GM19099 (cell line): ENCODE data around the gene PKDCC.

Experiments
- POLR2A ChIP-seq: IDR thresholded peaks from 3 replicates; pipeline ENCODE4 v1.6.1; 2011; ENCODE audit warnings: low read depth; ENCODE audit not compliant: insufficient read length; ENCODE audit errors: extremely low read depth

PKDCC gene

DNA sequence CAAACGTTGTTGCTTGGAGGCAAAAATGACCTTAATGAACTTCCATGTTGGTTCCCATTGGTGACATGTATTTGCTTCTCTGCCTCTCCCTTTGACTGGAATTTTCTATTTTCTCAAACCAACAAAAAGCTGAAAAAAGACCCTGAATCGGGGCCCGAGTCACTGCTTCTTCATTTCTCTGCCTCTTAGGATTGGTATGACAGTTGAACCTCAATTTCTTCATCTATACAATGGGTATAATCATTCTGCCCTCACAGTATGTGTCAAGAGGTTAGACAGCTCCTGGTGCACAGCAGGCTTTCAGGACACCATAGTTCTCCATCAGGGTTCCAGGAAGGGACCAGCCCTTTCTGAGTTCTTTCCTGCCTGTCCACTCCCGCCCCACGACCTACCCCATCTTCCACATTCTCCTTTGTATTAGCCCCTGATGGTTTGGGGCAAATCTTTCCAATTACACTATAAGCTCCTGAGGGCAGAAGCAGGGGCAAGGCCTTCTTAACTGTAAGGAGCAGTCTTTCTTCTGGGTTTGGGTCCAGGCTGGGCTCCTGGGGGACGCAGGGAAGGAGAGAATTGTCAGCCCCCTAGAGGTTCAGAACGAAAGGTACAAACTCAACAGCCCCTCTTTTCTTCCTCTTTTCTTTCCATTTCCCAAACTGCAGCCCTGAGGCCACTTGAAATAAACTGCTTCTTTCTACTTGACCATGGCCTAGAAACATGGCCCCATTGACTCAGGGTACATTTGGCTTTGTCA is 6.3 kb upstream of the PKDCC start:
- no peak for TF ChIP-seq POLR2A

DNA sequence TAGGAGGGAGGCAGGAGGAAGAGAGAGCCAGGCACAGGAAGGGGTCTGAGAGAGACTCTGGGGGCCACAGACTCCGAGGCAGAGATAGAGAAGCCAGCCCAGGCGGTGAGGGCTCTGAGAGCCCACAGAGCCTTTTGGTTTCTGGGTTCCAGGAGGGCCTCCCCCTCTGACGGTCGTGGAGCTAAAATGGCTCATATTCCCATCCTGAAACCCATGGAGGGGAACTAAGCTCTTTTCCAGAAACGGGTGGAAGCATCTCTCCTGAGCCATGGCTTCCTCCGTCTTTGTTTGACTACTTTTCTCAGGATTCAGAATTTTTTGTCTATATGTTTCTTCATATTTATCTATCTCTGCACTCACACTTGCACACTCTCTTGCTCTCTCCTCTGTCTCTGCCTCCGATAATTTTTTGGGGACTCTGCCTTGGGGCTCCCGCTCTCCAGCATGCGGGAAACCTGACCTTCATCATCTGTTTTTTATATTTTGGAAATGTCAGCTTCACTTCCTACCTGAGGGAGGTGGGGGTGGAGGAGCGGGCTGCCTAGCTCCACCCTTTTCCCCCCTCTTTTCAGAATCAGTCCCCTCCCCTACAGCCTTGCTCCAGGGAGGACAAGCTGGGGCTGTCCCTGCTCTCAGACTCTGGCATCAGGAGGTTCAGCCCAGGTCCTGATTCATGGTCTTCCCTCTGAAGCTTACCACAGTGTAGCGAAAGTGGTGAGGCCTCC is 5.0 kb upstream of the PKDCC start:
- no peak for TF ChIP-seq POLR2A

DNA sequence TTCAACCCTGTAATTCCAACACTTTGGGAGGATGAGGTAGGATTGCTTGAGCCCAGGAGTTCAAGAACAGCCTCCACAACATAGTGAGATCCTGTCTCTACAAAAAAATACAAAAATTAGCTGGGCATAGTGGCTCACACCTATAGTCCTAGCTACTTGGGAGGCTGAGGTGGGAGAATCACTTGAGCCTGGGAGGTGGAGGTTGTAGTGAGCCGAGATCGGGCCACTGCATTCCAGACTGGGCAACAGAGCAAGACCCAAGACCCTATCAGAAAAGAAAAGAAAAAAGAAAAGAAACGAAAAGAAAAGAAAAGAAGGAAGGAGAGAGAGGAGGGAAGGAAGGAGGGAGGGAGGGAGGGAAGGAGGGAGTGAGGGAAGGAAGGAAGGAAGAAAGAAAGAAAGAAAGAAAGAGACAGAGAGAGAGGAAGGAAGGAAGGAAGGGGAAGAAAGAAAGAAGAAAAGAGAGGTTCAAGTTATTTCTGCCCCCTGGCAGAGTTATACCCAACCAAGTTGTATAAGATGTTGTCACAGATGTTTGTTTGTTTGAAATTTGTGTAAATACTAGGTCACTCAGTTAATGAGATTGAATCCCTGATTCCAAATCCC is 3.9 kb upstream of the PKDCC start:
- no peak for TF ChIP-seq POLR2A

DNA sequence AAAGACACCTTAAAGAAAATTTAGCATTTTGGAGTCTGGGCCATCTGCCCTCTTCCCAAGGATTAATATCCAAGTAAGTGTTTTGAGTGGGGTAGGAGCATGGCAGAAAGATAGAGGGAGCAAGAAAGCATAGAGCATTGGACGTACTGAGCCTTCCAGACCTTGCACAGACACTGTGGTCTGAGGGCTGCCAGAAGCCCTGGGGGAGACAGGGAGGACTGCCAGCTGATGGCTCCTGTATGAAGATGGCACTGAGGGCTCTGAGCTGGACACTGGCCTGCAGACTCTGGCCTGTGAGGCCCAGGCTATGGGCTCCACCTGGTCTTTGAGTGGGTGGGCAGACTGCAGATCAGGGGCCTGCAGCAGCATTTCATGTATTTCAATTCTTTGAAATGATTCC is 2.9 kb upstream of the PKDCC start:
- TF ChIP-seq POLR2A, result no peak

DNA sequence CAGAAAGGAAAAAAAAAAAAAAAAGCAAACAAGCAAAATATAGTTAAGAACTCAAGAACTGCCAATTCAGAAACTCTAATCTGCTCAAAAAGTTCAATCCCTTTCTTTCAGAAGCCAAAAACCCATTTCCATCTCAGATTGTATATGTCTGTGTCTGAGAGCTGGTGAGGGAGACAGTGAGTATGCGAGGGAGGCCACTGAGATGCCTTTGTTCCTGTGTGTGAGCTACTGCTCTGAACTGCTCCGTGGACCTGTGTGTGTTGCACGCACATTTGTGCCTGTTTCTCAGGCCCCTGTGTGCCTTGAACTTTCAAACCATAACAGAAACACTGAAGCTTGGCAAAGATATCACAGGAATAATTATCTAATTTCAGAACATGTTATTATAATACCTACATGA is 2.5 kb upstream of the PKDCC start:
- no peak for TF ChIP-seq POLR2A

DNA sequence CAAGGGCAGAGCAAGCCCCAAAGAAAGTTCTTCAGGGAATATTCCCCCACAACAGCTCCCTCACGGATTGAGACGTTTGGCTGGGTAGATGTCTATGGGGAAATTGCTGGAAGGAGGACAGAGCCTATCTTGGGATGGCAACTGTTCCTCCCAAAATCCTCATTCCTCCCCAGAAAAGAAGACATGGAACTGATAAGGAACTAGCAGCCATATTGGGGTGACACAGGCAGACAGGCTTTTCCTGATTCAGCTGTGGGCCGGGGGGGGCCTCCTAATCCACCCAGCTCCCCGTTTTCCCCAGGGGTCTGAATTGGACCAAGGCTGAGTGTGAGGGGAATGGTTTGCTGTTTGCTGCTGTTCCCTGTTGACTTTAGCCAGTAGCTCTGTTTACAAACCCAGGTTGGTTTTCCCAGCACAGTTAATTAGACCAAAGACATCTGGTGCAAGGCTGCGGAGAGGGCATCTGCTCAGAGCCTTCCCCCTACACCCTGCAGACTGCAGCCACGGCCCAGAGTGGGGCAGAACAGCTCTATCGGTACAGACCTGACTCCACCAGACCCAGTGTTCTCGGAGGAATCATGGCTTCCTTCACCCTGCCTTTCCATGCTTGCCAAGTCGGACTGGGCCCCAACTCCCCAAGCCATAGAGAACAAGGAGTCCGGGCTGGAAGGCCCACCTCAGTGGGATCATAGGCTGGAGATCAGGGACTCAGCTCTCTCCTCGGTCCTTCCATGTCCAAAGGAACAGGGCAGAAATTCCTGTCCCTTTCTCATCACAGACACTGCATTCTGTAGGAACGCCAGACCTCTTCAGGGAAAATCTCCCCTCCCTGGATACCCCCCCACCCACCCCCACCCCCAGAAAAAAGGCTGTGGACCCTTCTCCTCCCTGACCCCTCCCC is 1.7 kb upstream of the PKDCC start:
- TF ChIP-seq POLR2A, result no peak

DNA sequence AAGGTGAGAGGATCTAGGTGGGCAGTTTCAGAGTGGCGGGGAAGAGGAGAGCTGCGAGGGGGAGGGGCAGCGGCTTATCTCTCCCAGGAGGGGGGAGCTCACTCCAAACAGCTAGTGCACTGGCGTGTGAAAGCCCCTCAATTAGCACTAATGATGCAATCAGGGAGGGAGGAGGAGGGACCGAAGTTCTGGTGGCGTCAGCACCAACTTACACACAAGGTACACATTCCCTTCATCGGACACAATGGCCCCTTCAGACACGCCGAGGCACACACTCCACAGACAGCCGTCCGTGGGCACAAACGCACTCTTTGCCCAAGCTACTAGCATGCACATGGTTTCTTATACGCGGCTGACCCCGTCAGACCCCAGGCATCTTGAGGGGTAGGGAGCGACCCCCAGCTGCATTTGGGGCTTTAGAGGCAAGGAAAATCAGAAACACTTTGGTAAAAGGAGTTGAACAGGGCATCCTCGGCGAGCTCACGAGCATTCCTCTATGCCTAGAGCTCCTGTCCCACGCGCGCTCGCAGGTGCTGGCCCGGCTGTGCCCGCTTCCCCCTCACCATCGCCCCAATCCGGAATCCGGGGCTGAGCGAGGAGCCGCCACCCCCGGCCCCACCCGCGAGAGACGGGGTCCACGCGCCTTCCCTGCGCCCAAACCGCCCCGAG is 868 bp upstream of the PKDCC start:
- TF ChIP-seq POLR2A, result no peak

DNA sequence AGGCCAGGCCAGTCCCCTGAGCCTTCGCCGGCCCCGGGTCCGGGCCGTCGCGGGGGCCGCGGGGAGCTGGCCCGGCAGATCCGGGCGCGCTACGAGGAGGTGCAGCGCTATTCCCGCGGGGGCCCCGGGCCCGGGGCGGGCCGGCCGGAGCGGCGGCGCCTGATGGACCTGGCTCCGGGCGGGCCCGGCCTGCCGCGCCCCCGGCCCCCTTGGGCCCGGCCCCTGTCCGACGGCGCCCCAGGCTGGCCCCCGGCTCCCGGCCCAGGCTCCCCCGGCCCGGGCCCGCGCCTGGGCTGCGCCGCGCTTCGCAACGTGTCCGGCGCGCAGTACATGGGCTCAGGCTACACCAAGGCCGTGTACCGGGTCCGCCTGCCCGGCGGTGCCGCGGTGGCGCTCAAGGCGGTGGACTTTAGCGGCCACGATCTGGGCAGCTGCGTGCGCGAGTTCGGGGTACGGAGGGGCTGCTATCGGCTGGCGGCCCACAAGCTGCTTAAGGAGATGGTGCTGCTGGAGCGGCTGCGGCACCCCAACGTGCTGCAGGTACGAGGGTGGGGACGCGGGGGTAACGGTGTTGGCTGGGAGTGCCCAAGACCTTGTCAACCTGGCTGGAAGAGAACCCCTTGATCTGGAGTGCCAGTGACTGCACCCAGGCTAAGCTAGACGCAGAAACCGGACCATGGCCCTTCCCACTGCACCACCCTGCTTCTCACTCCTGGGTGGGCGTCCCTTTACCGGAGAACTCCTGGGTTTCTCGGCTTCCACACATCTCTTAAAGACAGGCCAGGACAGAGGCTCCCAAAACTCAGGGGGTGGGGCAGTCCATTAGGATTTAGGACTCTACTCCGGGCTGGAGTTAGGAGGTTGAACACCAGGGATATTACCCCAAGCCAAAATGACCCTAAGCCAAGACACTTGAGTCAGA is 739 bp downstream of the PKDCC start:
- TF ChIP-seq POLR2A, result no peak

DNA sequence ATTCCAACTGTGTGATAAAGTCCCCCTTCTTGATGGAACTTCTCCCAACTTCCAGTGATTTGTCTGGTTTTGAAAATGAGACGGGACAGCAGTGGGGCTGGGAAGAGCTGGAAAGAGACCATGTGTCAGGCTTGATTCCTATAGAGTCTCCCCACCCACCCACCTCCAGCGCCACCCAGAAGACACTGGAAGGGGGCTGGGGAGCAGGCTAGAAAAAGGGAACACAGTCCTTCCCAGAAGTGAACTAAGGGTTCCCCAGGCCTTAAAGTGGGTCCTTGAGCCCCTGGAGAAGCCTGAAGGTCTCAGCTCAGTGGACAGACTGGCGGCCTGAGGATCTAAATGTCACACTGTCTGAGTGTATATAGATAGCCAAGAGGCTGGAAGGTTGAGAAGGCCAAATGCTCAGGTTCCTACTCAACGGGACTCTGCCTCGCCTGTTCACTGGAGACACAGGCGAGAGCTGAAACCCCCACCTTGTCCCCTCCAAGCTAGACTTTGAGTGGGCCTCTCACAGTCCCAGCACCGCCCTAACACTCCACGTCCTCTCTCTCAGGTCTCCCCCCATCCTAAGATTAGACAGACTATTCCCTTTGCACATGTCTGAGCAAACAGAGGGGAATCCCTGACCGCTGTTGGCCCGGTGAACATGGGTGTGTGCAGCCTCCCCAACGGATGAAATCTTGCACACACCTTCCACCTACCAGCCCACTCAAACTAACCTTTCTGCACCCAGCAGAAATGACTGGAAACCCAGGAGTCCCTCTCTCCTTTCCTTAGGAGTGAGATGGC is 1.6 kb downstream of the PKDCC start:
- TF ChIP-seq POLR2A, result no peak

DNA sequence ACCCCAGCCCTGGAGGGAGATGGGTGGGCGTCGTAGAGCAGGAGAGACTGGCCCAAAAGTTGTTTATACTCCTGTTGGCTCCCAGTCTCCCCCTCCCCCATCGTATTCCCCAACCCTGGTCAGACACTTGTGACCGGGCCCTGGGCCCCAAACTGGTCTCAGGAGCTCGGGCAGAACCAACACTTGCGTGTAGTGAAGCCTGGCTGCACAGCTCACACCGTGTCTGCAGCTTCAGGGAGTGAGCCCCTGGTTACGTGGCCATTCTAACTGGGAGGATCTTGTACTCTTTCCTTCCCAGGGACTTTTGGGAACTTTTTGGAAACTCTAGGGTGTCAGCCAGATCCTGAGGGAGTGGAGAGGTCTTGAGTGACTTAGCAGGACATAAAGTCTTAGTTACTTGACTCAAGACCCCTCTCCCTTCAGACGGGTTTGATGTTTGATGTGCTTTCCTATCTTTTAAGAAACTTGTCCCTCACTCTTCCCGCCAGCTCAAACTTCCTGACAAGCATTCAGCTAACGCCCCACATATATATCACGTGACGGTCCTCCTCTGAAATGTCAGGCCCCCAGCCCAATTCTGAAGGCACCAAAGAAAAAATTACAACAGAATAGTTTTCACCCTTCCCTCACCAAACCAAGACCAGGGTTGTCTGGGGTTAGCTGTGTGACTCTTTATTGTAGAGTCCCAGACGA is 2.3 kb downstream of the PKDCC start:
- no peak for TF ChIP-seq POLR2A

DNA sequence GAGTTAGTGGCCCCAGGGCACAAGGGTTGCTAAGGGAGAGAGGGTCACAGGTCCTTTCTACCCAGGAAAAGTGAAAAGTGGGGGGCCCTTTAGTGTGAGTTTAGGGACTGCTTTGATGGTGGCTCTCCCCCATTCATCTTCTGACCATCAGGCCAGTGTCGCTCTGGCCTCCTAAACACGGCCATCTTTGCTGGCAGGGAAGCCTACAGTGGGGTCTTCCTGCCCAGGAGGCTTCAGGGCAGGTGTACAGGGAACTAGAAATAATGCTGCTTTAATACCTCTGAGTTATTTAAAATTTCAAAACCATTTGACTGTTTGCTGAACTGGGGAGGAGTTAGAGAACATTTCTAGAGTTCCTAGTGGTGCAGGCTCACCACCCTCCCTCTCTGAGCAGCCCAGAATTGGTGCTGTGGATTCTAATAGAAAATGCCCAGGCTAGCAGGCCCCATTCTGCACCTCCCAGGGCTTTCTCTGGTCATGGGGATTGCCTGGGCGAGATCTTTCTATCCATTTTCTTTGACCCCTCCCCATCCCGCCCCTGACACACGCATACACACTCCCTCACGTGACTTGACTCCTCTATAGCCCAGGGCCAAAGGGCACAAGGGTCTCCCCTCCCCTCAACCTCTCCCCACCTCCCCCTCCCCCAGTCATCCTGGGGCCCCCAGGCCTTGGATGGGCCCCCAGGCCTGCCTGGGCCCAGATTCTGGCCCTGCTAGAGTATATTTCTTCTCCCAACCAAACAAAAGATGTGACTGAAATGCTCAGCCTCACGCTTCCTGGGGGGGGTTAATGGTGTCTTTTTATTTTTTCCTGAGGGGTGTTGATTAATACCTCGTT is 3.1 kb downstream of the PKDCC start:
- TF ChIP-seq POLR2A, result no peak
